SK-N-SH treated with all-trans-retinoic acid at 6 μM for 48 hours (cell line): Measurements from ENCODE around the gene ATAD3C.
"Not testable (repeated sequence)": the region's sequence is repeated elsewhere in the genome, so short reads cannot be mapped to it uniquely, and the experiment has no call there.

Source experiments
- ATAC-seq: fragments of 200-7000 bp; cut with Tn5 transposase; 3 replicates; pipeline ENCODE4 v1.9.1; 2020; ENCODE audit warnings: mild to moderate bottlenecking, moderate library complexity
- ARNTL ChIP-seq: fragments of 450-650 bp; formaldehyde crosslinking; IDR thresholded peaks from 2 replicates; pipeline ENCODE4 v1.5.0; 2020; ENCODE audit warnings: low read depth, mild to moderate bottlenecking, moderate library complexity, borderline replicate concordance
- BACH2 ChIP-seq: fragments of 250-450 bp; sonication (Bioruptor Pico); IDR thresholded peaks from 2 replicates; pipeline ENCODE4 v1.9.0; 2021; ENCODE audit warnings: mild to moderate bottlenecking, borderline replicate concordance
- CREB5 ChIP-seq: fragments of 250-450 bp; sonication (Bioruptor Pico); IDR thresholded peaks from 2 replicates; pipeline ENCODE4 v1.5.1; 2020; ENCODE audit warnings: low read depth, mild to moderate bottlenecking, moderate library complexity
- CSDC2 ChIP-seq: fragments of 250-450 bp; sonication (Bioruptor Pico); IDR thresholded peaks from 2 replicates; pipeline ENCODE4 v1.5.0; 2020; ENCODE audit warnings: mild to moderate bottlenecking, moderate library complexity
- CSRNP3 ChIP-seq: fragments of 250-450 bp; sonication (Bioruptor Pico); IDR thresholded peaks from 2 replicates; pipeline ENCODE4 v1.5.1; 2021; ENCODE audit warnings: mild to moderate bottlenecking, moderate library complexity
- ESRRG ChIP-seq: fragments of 250-450 bp; sonication (Bioruptor Pico); IDR thresholded peaks from 2 replicates; pipeline ENCODE4 v1.6.1; 2021; ENCODE audit warnings: mild to moderate bottlenecking
- GLIS3 ChIP-seq: fragments of 250-450 bp; sonication (Bioruptor Pico); IDR thresholded peaks from 2 replicates; pipeline ENCODE4 v1.5.0; 2020; ENCODE audit warnings: mild to moderate bottlenecking, moderate library complexity
- OSR1 ChIP-seq: fragments of 250-450 bp; sonication (Bioruptor Pico); IDR thresholded peaks from 2 replicates; pipeline ENCODE4 v1.8.0; 2022; ENCODE audit warnings: moderate library complexity, mild to moderate bottlenecking, inconsistent platforms
- PATZ1 ChIP-seq: fragments of 250-450 bp; sonication (Bioruptor Pico); IDR thresholded peaks from 2 replicates; pipeline ENCODE4 v1.8.0; 2020; ENCODE audit warnings: mild to moderate bottlenecking, moderate library complexity, borderline replicate concordance
- POU6F1 ChIP-seq: fragments of 250-450 bp; sonication (Bioruptor Pico); IDR thresholded peaks from 2 replicates; pipeline ENCODE4 v1.8.0; 2021; ENCODE audit warnings: low read depth, mild to moderate bottlenecking, moderate library complexity, borderline replicate concordance
- PPARA ChIP-seq: fragments of 250-450 bp; sonication (Bioruptor Pico); IDR thresholded peaks from 2 replicates; pipeline ENCODE4 v1.5.0; 2020; ENCODE audit warnings: mild to moderate bottlenecking, borderline replicate concordance
- RARB ChIP-seq: fragments of 250-450 bp; sonication (Bioruptor Pico); IDR thresholded peaks from 2 replicates; pipeline ENCODE4 v1.8.0; 2021; ENCODE audit warnings: mild to moderate bottlenecking, moderate library complexity
- SNAI2 ChIP-seq: fragments of 250-450 bp; sonication (Bioruptor Pico); IDR thresholded peaks from 2 replicates; pipeline ENCODE4 v1.5.0; 2020; ENCODE audit warnings: mild to moderate bottlenecking, moderate library complexity
- TCF4 ChIP-seq: fragments of 250-450 bp; sonication (Bioruptor Pico); IDR thresholded peaks from 2 replicates; pipeline ENCODE4 v1.8.0; 2021; ENCODE audit warnings: mild to moderate bottlenecking, moderate library complexity, borderline replicate concordance
- TOX ChIP-seq: fragments of 250-450 bp; sonication (Bioruptor Pico); IDR thresholded peaks from 2 replicates; pipeline ENCODE4 v1.8.0; 2021; ENCODE audit warnings: mild to moderate bottlenecking, moderate library complexity, borderline replicate concordance
- TSHZ2 ChIP-seq: fragments of 250-450 bp; sonication (Bioruptor Pico); IDR thresholded peaks from 2 replicates; pipeline ENCODE4 v1.5.0; 2020; ENCODE audit warnings: mild to moderate bottlenecking, moderate library complexity
- ZC3H10 ChIP-seq: fragments of 250-450 bp; sonication (Bioruptor Pico); IDR thresholded peaks from 2 replicates; pipeline ENCODE4 v1.5.1; 2021; ENCODE audit warnings: mild to moderate bottlenecking, moderate library complexity
- ZFP3 ChIP-seq: fragments of 250-450 bp; sonication (Bioruptor Pico); IDR thresholded peaks from 2 replicates; pipeline ENCODE4 v1.5.0; 2020; ENCODE audit warnings: mild to moderate bottlenecking, moderate library complexity
- ZFP30 ChIP-seq: fragments of 450-650 bp; formaldehyde crosslinking; IDR thresholded peaks from 2 replicates; pipeline ENCODE4 v1.5.0; 2022; ENCODE audit warnings: mild to moderate bottlenecking, moderate library complexity
- ZNF565 ChIP-seq: fragments of 450-650 bp; formaldehyde crosslinking; conservative IDR thresholded peaks from 2 replicates; pipeline ENCODE4 v1.5.0; 2020; ENCODE audit warnings: low read depth, mild to moderate bottlenecking, moderate library complexity
- ZNF70 ChIP-seq: fragments of 450-650 bp; formaldehyde crosslinking; IDR thresholded peaks from 2 replicates; pipeline ENCODE4 v1.5.0; 2020; ENCODE audit warnings: mild to moderate bottlenecking, moderate library complexity
- ZNF8 ChIP-seq: fragments of 450-650 bp; formaldehyde crosslinking; IDR thresholded peaks from 2 replicates; pipeline ENCODE4 v1.5.0; 2020; ENCODE audit warnings: mild to moderate bottlenecking, moderate library complexity

The ATAD3C gene

GRCh38 chr1:1401457-1402010 is 48.0 kb upstream of the ATAD3C start:
- no peak for TF ChIP-seq GLIS3
- no peak for ATAC-seq

- TF ChIP-seq PPARA (CRISPR knock-in tag) (no peak), OSR1 (CRISPR knock-in tag) (no peak), TOX (CRISPR knock-in tag) (no peak), RARB (no peak), ZNF8 (CRISPR knock-in tag) (no peak)
Observed at GRCh38 chr1:1402072-1402900, 47.2 kb upstream of the ATAD3C start.

GRCh38 chr1:1402901-1403392 is 46.5 kb upstream of the ATAD3C start:
- ATAC-seq, result not testable (repeated sequence)

More at GRCh38 chr1:1402072-1402900, 47.2 kb upstream of the ATAD3C start:
- ATAC-seq, result no peak

- no peak for TF ChIP-seq ESRRG
- no peak for TF ChIP-seq ZFP3 (CRISPR knock-in tag)
- no peak for TF ChIP-seq CSDC2 (CRISPR knock-in tag)
- TF ChIP-seq ZNF8 (CRISPR knock-in tag), result no peak
- no peak for TF ChIP-seq GLIS3
- TF ChIP-seq BACH2, result no peak
- no peak for ATAC-seq
Observed at GRCh38 chr1:1403653-1404052, 45.8 kb upstream of the ATAD3C start.

GRCh38 chr1:1406101-1406820 is 43.2 kb upstream of the ATAD3C start:
- ATAC-seq, result peak; percentile 5
- TF ChIP-seq ZNF70 (CRISPR knock-in tag) (no peak), TSHZ2 (CRISPR knock-in tag) (no peak), CSDC2 (CRISPR knock-in tag) (no peak), POU6F1 (CRISPR knock-in tag) (no peak), ESRRG (no peak), CREB5 (no peak), CSRNP3 (CRISPR knock-in tag) (no peak), ZFP3 (CRISPR knock-in tag) (no peak), ZNF8 (CRISPR knock-in tag) (no peak), PATZ1 (CRISPR knock-in tag) (no peak), TCF4 (CRISPR knock-in tag) (no peak), PPARA (CRISPR knock-in tag) (no peak), ZC3H10 (CRISPR knock-in tag) (no peak), ZFP30 (CRISPR knock-in tag) (no peak), BACH2 (no peak), GLIS3 (no peak), ARNTL (CRISPR knock-in tag) (no peak), TOX (CRISPR knock-in tag) (no peak), ZNF565 (CRISPR knock-in tag) (no peak), SNAI2 (CRISPR knock-in tag) (no peak)
